ENCODE results near the gene DNMT1. TPM values are rescaled to one million over a fixed set of nuclear protein-coding genes. Genes with fewer than 3 reads are reported as not detected.

Gene DNMT1
- total and polyA plus RNA-seq, 8 donors = 16.6 to 92.0 (median 44.8) TPM

GRCh38 chr19:10193790-10194499, 808 bp downstream of the DNMT1 start:
- Histone ChIP-seq H3K27me3 (no peaks in the 10 kb centered on the region), H3K4me3 (peak overlapping the region; percentile 67 to 95 (median 74)), H3K9me3 (no peaks in the 10 kb centered on the region), H3K4me1 (peaks cover 31 to 62% (median 41%) of the 10 kb centered on the region in 4 donors), H3K27ac (peak overlapping the region; percentile 89 to 97 (median 93)), H3K36me3 (peaks cover 0 to 11% (median 4%) of the 10 kb centered on the region in 4 donors)
- no peak for TF ChIP-seq CTCF (IDR thresholded peaks at IDR 0.05)
- TF ChIP-seq POLR2AphosphoS5 (IDR thresholded peaks at IDR 0.05) = no peak
- no peak for TF ChIP-seq POLR2A (IDR thresholded peaks at IDR 0.05)
- no peak for TF ChIP-seq EP300 (IDR thresholded peaks at IDR 0.05)
- intact Hi-C loops (cut with DNase I; ENCODE audit: low total_unique reads) = no loop called here
- 0 to 2% (median 1%) methylated on average over 8 to 30 of the region's 30 CpGs for WGBS, 5 donors
- DNase-seq = no peak

GRCh38 chr19:10192922-10193321, 1.8 kb downstream of the DNMT1 start:
- WGBS, 5 donors = 78 to 94% (median 88%) methylated on average over 6 of the region's 6 CpGs
- Histone ChIP-seq H3K27me3 (no peaks in the 10 kb centered on the region), H3K4me1 (peaks cover 31 to 58% (median 39%) of the 10 kb centered on the region in 4 donors), H3K9me3 (no peaks in the 10 kb centered on the region), H3K36me3 (peaks cover 0 to 11% (median 4%) of the 10 kb centered on the region in 4 donors), H3K27ac (peak overlapping the region in 1 of 5 donors; percentile 93), H3K4me3 (peak overlapping the region in 1 of 4 donors; percentile 77)
- DNase-seq = no peak
- intact Hi-C loops (cut with DNase I; ENCODE audit: low total_unique reads) = no loop called here
- TF ChIP-seq CTCF (IDR thresholded peaks at IDR 0.05) = no peak
- no peak for TF ChIP-seq POLR2A (IDR thresholded peaks at IDR 0.05)
- TF ChIP-seq POLR2AphosphoS5 (IDR thresholded peaks at IDR 0.05) = no peak
- TF ChIP-seq EP300 (IDR thresholded peaks at IDR 0.05) = no peak

- Histone ChIP-seq H3K27ac (peak overlapping the region in 4 of 5 donors; percentile 35 to 48 (median 44)), H3K9me3 (no peaks in the 10 kb centered on the region), H3K36me3 (peaks cover 0 to 25% (median 9%) of the 10 kb centered on the region in 4 donors), H3K4me1 (peaks cover 31 to 58% (median 39%) of the 10 kb centered on the region in 4 donors), H3K27me3 (no peaks in the 10 kb centered on the region), H3K4me3 (no peak overlapping the region)
- DNase-seq = peak in 1 of 2 donors; percentile 76
- peak in 1 of 3 donors; percentile 63 for TF ChIP-seq POLR2AphosphoS5 (IDR thresholded peaks at IDR 0.05)
- no peak for TF ChIP-seq POLR2A (IDR thresholded peaks at IDR 0.05)
- no peak for TF ChIP-seq EP300 (IDR thresholded peaks at IDR 0.05)
- WGBS, 5 donors = 23 to 58% (median 52%) methylated on average over 2 of the region's 2 CpGs
- intact Hi-C loops (cut with DNase I; ENCODE audit: low total_unique reads) = no loop called here
Observed at GRCh38 chr19:10191347-10191746, 3.4 kb downstream of the DNMT1 start.

- DNase-seq = no peak
- Histone ChIP-seq H3K36me3 (peaks cover 0 to 39% (median 22%) of the 10 kb centered on the region in 4 donors), H3K4me3 (no peak overlapping the region), H3K27me3 (no peaks in the 10 kb centered on the region), H3K27ac (no peak overlapping the region), H3K4me1 (peaks cover 28 to 50% (median 37%) of the 10 kb centered on the region in 4 donors), H3K9me3 (no peaks in the 10 kb centered on the region)
- TF ChIP-seq CTCF (IDR thresholded peaks at IDR 0.05) (no peak), EP300 (IDR thresholded peaks at IDR 0.05) (no peak), POLR2A (IDR thresholded peaks at IDR 0.05) (no peak), POLR2AphosphoS5 (IDR thresholded peaks at IDR 0.05) (no peak)
- 93 to 96% (median 94%) methylated on average over 5 of the region's 5 CpGs for WGBS, 5 donors
- intact Hi-C loops (cut with DNase I; ENCODE audit: low total_unique reads) = no loop called here
Observed at GRCh38 chr19:10190026-10190425, 4.7 kb downstream of the DNMT1 start.

- TF ChIP-seq CTCF (IDR thresholded peaks at IDR 0.05) (no peak), EP300 (IDR thresholded peaks at IDR 0.05) (no peak), POLR2AphosphoS5 (IDR thresholded peaks at IDR 0.05) (no peak), POLR2A (IDR thresholded peaks at IDR 0.05) (no peak)
- Histone ChIP-seq H3K27ac (no peak overlapping the region), H3K9me3 (no peaks in the 10 kb centered on the region), H3K36me3 (peaks cover 0 to 43% (median 26%) of the 10 kb centered on the region in 4 donors), H3K4me1 (peaks cover 27 to 48% (median 36%) of the 10 kb centered on the region in 4 donors), H3K4me3 (no peak overlapping the region), H3K27me3 (no peaks in the 10 kb centered on the region)
- 64 to 83% (median 72%) methylated on average over 5 of the region's 5 CpGs for WGBS, 5 donors
- DNase-seq = no peak
- intact Hi-C loops (cut with DNase I; ENCODE audit: low total_unique reads) = no loop called here
Observed at GRCh38 chr19:10189616-10190015, 5.1 kb downstream of the DNMT1 start.
